Astrocyte (in vitro differentiated cells and primary cell): Measurements from ENCODE around the gene MPST. TPM values are rescaled to one million over a fixed set of nuclear protein-coding genes. Genes with fewer than 3 reads are reported as not detected.

Experiments used
- DNase-seq: peaks from one replicate; pipeline ENCODE4 v3.0.0-alpha.2; 2010; ENCODE audit warnings: low read depth
- FAIRE-seq: peaks from 2 replicates; lab custom pipeline; 2011; peaks lifted over from hg19 to GRCh38; lab: Jason Lieb, UNC
- H2AFZ ChIP-seq: 2 replicates; pipeline ENCODE4 v1.6.0; 2012; ENCODE audit warnings: low read depth, low read length, inconsistent platforms
- H3K27ac ChIP-seq: 2 replicates; pipeline ENCODE4 v1.5.1; 2011; ENCODE audit warnings: low read depth, low read length, inconsistent platforms
- H3K27me3 ChIP-seq: 2 replicates; pipeline ENCODE4 v1.6.0; 2011; ENCODE audit warnings: low read length, inconsistent platforms; ENCODE audit not compliant: insufficient read depth
- H3K36me3 ChIP-seq: 2 replicates; pipeline ENCODE4 v1.5.1; 2011; ENCODE audit warnings: low read length, inconsistent platforms; ENCODE audit not compliant: insufficient read depth
- H3K4me1 ChIP-seq: 2 replicates; pipeline ENCODE4 v1.5.1; 2011; ENCODE audit warnings: low read length, inconsistent platforms; ENCODE audit not compliant: insufficient read depth
- H3K4me2 ChIP-seq: 2 replicates; pipeline ENCODE4 v1.6.0; 2012; ENCODE audit warnings: low read length, inconsistent platforms
- H3K4me3 ChIP-seq: 2 replicates; pipeline ENCODE4 v1.5.1; 2011; ENCODE audit warnings: low read depth, mild to moderate bottlenecking, low read length, inconsistent platforms; ENCODE audit not compliant: insufficient read depth
- H3K79me2 ChIP-seq: 2 replicates; pipeline ENCODE4 v1.6.0; 2012; ENCODE audit warnings: mild to moderate bottlenecking, low read length, inconsistent platforms; ENCODE audit not compliant: insufficient read depth
- H3K9ac ChIP-seq: 2 replicates; pipeline ENCODE4 v1.6.0; 2012; ENCODE audit warnings: mild to moderate bottlenecking, low read length, inconsistent platforms
- H3K9me3 ChIP-seq: 2 replicates; pipeline ENCODE4 v1.5.1; 2012; ENCODE audit warnings: low read depth, mild to moderate bottlenecking, low read length, inconsistent platforms; ENCODE audit not compliant: insufficient read depth
- H4K20me1 ChIP-seq: 2 replicates; pipeline ENCODE4 v1.6.0; 2012; ENCODE audit warnings: low read length, inconsistent platforms; ENCODE audit not compliant: insufficient read depth
- H3K27ac Mint-ChIP-seq: one replicate; pipeline ENCODE4 v1.8.0; 2021; ENCODE audit warnings: mild to moderate bottlenecking, mixed read lengths; ENCODE audit not compliant: unreplicated experiment
- H3K27me3 Mint-ChIP-seq: one replicate; pipeline ENCODE4 v1.8.0; 2021; ENCODE audit warnings: low read depth, mixed read lengths; ENCODE audit not compliant: unreplicated experiment
- H3K36me3 Mint-ChIP-seq: one replicate; pipeline ENCODE4 v1.8.0; 2021; ENCODE audit warnings: low read depth, mixed read lengths; ENCODE audit not compliant: unreplicated experiment
- H3K4me1 Mint-ChIP-seq: one replicate; pipeline ENCODE4 v1.8.0; 2021; ENCODE audit warnings: low read depth, mixed read lengths; ENCODE audit not compliant: unreplicated experiment
- H3K4me3 Mint-ChIP-seq: one replicate; pipeline ENCODE4 v1.8.0; 2021; ENCODE audit warnings: mild to moderate bottlenecking, moderate library complexity, mixed read lengths; ENCODE audit not compliant: unreplicated experiment
- H3K9me3 Mint-ChIP-seq: one replicate; pipeline ENCODE4 v1.8.0; 2021; ENCODE audit warnings: mild to moderate bottlenecking, mixed read lengths; ENCODE audit not compliant: unreplicated experiment
- EZH2 ChIP-seq: IDR thresholded peaks from 2 replicates; pipeline ENCODE4 v1.6.1; 2012; ENCODE audit warnings: mild to moderate bottlenecking, low read length, inconsistent platforms; ENCODE audit not compliant: insufficient read depth
- total RNA-seq: library from RNA; stranded (reverse); gene quantifications from 2 replicates; pipeline ENCODE4 v1.2.1, GENCODE V29; 2021
- TF ChIP-seq, protein P1 (sequence below): IDR thresholded peaks from 2 replicates; pipeline ENCODE4 v1.5.1; 2011; ENCODE audit warnings: low read depth, mild to moderate bottlenecking, inconsistent platforms, low read length, moderate library complexity; ENCODE audit not compliant: insufficient read depth

The MPST gene
- total RNA-seq, 1 donor from 2014 or later, result 67.8 TPM

GRCh38 chr22:37036655-37037377 is 17.3 kb downstream of the MPST start:
- H3K4me1 ChIP-seq, result no peaks in the 10 kb centered on the region
- H3K4me2 ChIP-seq, result no peak overlapping the region
- Mint-ChIP-seq H3K4me1 (peaks cover 13% of the 10 kb centered on the region), H3K36me3 (peaks cover 2% of the 10 kb centered on the region), H3K4me3 (no peak overlapping the region), H3K27ac (no peak overlapping the region), H3K27me3 (peaks cover 6% of the 10 kb centered on the region), H3K9me3 (no peaks in the 10 kb centered on the region)
- H3K27me3 ChIP-seq, result peaks cover 2% of the 10 kb centered on the region
- H3K27ac ChIP-seq, result no peak overlapping the region
- FAIRE-seq (no peak), DNase-seq (no peak)
- TF ChIP-seq EZH2, result no peak
- TF ChIP-seq, protein P1, sequence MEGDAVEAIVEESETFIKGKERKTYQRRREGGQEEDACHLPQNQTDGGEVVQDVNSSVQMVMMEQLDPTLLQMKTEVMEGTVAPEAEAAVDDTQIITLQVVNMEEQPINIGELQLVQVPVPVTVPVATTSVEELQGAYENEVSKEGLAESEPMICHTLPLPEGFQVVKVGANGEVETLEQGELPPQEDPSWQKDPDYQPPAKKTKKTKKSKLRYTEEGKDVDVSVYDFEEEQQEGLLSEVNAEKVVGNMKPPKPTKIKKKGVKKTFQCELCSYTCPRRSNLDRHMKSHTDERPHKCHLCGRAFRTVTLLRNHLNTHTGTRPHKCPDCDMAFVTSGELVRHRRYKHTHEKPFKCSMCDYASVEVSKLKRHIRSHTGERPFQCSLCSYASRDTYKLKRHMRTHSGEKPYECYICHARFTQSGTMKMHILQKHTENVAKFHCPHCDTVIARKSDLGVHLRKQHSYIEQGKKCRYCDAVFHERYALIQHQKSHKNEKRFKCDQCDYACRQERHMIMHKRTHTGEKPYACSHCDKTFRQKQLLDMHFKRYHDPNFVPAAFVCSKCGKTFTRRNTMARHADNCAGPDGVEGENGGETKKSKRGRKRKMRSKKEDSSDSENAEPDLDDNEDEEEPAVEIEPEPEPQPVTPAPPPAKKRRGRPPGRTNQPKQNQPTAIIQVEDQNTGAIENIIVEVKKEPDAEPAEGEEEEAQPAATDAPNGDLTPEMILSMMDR, result no peak
- H2AFZ ChIP-seq, result no peak overlapping the region
- H3K4me3 ChIP-seq, result no peak overlapping the region
- H3K36me3 ChIP-seq, result no peaks in the 10 kb centered on the region
- H3K9ac ChIP-seq, result no peak overlapping the region
- no peaks in the 10 kb centered on the region for H3K9me3 ChIP-seq
- no peaks in the 10 kb centered on the region for H4K20me1 ChIP-seq
- no peaks in the 10 kb centered on the region for H3K79me2 ChIP-seq

GRCh38 chr22:37037669-37038068 is 18.1 kb downstream of the MPST start:
- no peak for FAIRE-seq
- H3K9me3 ChIP-seq, result no peaks in the 10 kb centered on the region
- no peak overlapping the region for H2AFZ ChIP-seq
- no peaks in the 10 kb centered on the region for H3K4me1 ChIP-seq
- TF ChIP-seq, protein P1, result no peak
- TF ChIP-seq EZH2, result no peak
- peaks cover 2% of the 10 kb centered on the region for H3K27me3 ChIP-seq
- DNase-seq, result no peak
- Mint-ChIP-seq H3K27me3 (peaks cover 6% of the 10 kb centered on the region), H3K4me3 (no peak overlapping the region), H3K36me3 (peaks cover 2% of the 10 kb centered on the region), H3K9me3 (no peaks in the 10 kb centered on the region), H3K27ac (no peak overlapping the region), H3K4me1 (peaks cover 10% of the 10 kb centered on the region)
- no peaks in the 10 kb centered on the region for H4K20me1 ChIP-seq
- H3K9ac ChIP-seq, result no peak overlapping the region
- H3K36me3 ChIP-seq, result no peaks in the 10 kb centered on the region
- H3K4me3 ChIP-seq, result no peak overlapping the region
- H3K27ac ChIP-seq, result no peak overlapping the region
- no peaks in the 10 kb centered on the region for H3K79me2 ChIP-seq
- no peak overlapping the region for H3K4me2 ChIP-seq

DNA sequence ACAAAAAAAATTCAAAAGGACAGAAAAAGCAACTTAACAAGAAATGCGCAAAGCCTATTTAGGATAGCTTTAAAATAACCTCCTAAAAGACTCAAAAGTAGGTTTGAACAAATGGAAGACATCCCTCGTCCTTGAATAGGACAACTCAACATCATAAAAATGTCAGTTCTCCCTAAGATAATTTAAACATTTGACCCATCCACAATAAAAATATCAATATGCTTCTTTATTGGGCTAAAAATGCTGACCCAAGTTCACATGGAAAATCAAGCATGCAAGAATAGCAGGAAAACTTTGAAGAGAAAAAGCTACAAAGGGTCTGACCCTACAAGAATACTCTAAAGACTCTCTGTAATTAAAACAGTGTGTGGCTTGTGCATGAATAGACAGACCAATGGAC is 19.9 kb downstream of the MPST start:
- Mint-ChIP-seq H3K4me1 (peaks cover 4% of the 10 kb centered on the region), H3K36me3 (no peaks in the 10 kb centered on the region), H3K27ac (no peak overlapping the region), H3K27me3 (peaks cover 11% of the 10 kb centered on the region), H3K9me3 (no peaks in the 10 kb centered on the region), H3K4me3 (no peak overlapping the region)
- Histone ChIP-seq H3K9ac (no peak overlapping the region), H3K79me2 (no peaks in the 10 kb centered on the region), H3K4me1 (no peaks in the 10 kb centered on the region), H3K27me3 (peaks cover 2% of the 10 kb centered on the region), H4K20me1 (no peaks in the 10 kb centered on the region), H3K9me3 (no peaks in the 10 kb centered on the region), H3K4me3 (no peak overlapping the region), H3K36me3 (no peaks in the 10 kb centered on the region), H2AFZ (no peak overlapping the region), H3K27ac (no peak overlapping the region), H3K4me2 (no peak overlapping the region)
- DNase-seq (no peak), FAIRE-seq (no peak)
- TF ChIP-seq, protein P1, result no peak
- TF ChIP-seq EZH2, result no peak
